HFF-Myc (cell line): ENCODE results near the gene COMMD10.

Experiments used
- DNase-seq: peaks from one replicate; pipeline ENCODE4 v3.0.0-alpha.2; 2011; ENCODE audit warnings: low read depth; ENCODE audit errors: extremely low read depth
- H3K4me3 ChIP-seq: replicated peaks from 2 replicates; pipeline ENCODE4 v1.5.1; 2011; ENCODE audit warnings: low read depth, mild to moderate bottlenecking, control low read depth, low read length
- CTCF ChIP-seq: IDR thresholded peaks from 2 replicates; pipeline ENCODE4 v1.5.1; 2012; ENCODE audit warnings: mild to moderate bottlenecking, low read depth, low read length, control low read depth; ENCODE audit errors: missing control alignments

The COMMD10 gene

GRCh38 chr5:116299746-116300640, 215.2 kb downstream of the COMMD10 start:
- TF ChIP-seq CTCF: no peak
- H3K4me3 ChIP-seq: no peak overlapping the region
- no peak for DNase-seq

DNA sequence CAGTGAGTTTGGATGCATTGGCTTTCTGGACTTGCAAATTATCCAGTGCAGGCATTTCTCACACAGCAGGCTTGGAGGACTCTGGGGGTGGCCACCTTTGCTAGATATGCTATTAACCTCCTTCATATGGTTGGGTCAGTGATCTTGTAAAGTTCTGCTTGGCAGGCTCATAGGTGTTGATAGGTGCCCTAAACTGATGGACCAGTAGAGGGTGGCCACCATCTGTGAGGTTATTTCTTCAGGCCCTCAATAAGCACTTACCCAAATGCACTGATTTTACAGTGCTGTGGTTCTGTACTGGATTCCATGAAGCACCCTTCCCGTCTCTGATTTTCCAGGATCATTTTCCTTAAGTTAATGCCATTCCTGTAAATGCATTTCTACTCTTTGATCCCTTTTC, 216.3 kb downstream of the COMMD10 start:
- DNase-seq: no peak
- no peak for TF ChIP-seq CTCF
- no peak overlapping the region for H3K4me3 ChIP-seq

DNA sequence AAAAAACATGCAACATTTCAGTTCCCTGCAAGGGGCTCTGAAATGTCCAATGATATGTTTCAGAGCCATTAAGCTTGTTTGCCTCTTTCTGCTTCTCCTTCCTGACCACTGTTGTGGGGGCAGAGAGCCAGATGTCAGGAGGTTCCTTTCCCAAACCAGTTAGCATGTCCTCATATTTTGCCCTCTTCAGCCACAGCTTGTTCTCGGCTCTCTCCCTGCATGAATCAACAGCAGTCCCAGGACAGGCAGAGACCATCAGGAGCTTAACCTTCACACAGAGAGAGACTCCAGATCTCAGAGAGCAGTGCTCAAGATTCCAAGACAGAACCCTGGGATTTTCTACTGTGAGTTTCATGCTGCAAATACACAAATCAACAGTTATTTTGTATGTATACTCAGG, 218.5 kb downstream of the COMMD10 start:
- TF ChIP-seq CTCF: no peak
- DNase-seq: no peak

GRCh38 chr5:116303810-116304209, 219.0 kb downstream of the COMMD10 start:
- no peak for DNase-seq
- no peak for TF ChIP-seq CTCF
- no peak overlapping the region for H3K4me3 ChIP-seq

More for the DNA sequence above, 218.5 kb downstream of the COMMD10 start:
- no peak overlapping the region for H3K4me3 ChIP-seq

GRCh38 chr5:116305899-116306298, 221.1 kb downstream of the COMMD10 start:
- no peak for TF ChIP-seq CTCF
- no peak for DNase-seq
- no peak overlapping the region for H3K4me3 ChIP-seq

DNA sequence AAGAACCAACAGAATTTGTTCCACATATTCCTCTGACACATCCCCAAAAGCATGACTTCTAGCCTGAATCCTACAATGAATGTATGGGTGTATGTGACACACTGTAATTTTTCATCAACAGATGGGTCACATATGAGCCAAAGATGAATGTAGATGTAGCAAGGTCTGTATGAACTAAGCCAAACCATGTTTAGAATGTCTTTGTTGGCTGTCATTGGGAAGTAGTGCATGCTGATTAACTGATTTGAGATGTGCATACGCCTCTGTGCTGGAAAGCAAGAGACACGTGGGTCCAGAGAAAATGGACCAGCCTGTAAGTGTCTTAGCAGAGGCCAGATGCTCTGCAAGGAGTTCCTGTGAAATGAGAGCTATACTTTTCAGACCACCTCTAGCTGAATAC, 222.0 kb downstream of the COMMD10 start:
- no peak for TF ChIP-seq CTCF
- DNase-seq: no peak
- no peak overlapping the region for H3K4me3 ChIP-seq
